Type B pancreatic cell (in vitro differentiated cells): ENCODE results near the gene C4orf50. TPM values are rescaled to one million over a fixed set of nuclear protein-coding genes. Genes with fewer than 3 reads are reported as not detected.

Experiments
- DNase-seq: peaks from one replicate; pipeline ENCODE4 v3.0.0; 2021; ENCODE audit warnings: mixed read lengths; ENCODE audit not compliant: unreplicated experiment; ENCODE audit errors: extremely low spot score
- H3K27ac Mint-ChIP-seq: 2 replicates; pipeline ENCODE4 v1.8.0; 2021; ENCODE audit warnings: mild to moderate bottlenecking, mixed read lengths
- H3K27me3 Mint-ChIP-seq: 2 replicates; pipeline ENCODE4 v1.8.0; 2021; ENCODE audit warnings: mixed read lengths
- H3K36me3 Mint-ChIP-seq: 2 replicates; pipeline ENCODE4 v1.8.0; 2021; ENCODE audit warnings: mixed read lengths
- H3K4me1 Mint-ChIP-seq: one replicate; pipeline ENCODE4 v1.8.0; 2021; ENCODE audit warnings: mixed read lengths; ENCODE audit not compliant: unreplicated experiment
- H3K4me3 Mint-ChIP-seq: 2 replicates; pipeline ENCODE4 v1.8.0; 2021; ENCODE audit warnings: mild to moderate bottlenecking, mixed read lengths
- H3K9me3 Mint-ChIP-seq: 2 replicates; pipeline ENCODE4 v1.8.0; 2021; ENCODE audit warnings: mixed read lengths
- total RNA-seq: library from RNA; stranded (reverse); gene quantifications from 2 replicates; pipeline ENCODE4 v1.2.1, GENCODE V29; 2021; ENCODE audit warnings: low replicate concordance
- TF ChIP-seq, protein P1 (sequence below): fragments of 200-600 bp; sonication (generic); conservative IDR thresholded peaks from 2 replicates; pipeline ENCODE4 v1.5.0; 2021; ENCODE audit warnings: antibody characterized with exemption, mild to moderate bottlenecking

C4orf50 gene
- total RNA-seq, 1 donor from 2014 or later, result 0.19 TPM

- Mint-ChIP-seq H3K9me3 (no peaks in the 10 kb centered on the region), H3K36me3 (no peaks in the 10 kb centered on the region), H3K27ac (peak overlapping the region; percentile 46), H3K4me3 (peak overlapping the region; percentile 87), H3K4me1 (peaks cover 4% of the 10 kb centered on the region), H3K27me3 (peaks cover 79% of the 10 kb centered on the region)
- no peak for DNase-seq
- TF ChIP-seq, protein P1, sequence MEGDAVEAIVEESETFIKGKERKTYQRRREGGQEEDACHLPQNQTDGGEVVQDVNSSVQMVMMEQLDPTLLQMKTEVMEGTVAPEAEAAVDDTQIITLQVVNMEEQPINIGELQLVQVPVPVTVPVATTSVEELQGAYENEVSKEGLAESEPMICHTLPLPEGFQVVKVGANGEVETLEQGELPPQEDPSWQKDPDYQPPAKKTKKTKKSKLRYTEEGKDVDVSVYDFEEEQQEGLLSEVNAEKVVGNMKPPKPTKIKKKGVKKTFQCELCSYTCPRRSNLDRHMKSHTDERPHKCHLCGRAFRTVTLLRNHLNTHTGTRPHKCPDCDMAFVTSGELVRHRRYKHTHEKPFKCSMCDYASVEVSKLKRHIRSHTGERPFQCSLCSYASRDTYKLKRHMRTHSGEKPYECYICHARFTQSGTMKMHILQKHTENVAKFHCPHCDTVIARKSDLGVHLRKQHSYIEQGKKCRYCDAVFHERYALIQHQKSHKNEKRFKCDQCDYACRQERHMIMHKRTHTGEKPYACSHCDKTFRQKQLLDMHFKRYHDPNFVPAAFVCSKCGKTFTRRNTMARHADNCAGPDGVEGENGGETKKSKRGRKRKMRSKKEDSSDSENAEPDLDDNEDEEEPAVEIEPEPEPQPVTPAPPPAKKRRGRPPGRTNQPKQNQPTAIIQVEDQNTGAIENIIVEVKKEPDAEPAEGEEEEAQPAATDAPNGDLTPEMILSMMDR, result no peak
Observed at GRCh38 chr4:5890063-5890727, 128.0 kb downstream of the C4orf50 start.

- Mint-ChIP-seq H3K27ac (no peak overlapping the region), H3K4me1 (peaks cover 4% of the 10 kb centered on the region), H3K4me3 (peak overlapping the region; percentile 87), H3K27me3 (peaks cover 79% of the 10 kb centered on the region), H3K36me3 (no peaks in the 10 kb centered on the region), H3K9me3 (no peaks in the 10 kb centered on the region)
- no peak for DNase-seq
- TF ChIP-seq, protein P1, result no peak
Observed at GRCh38 chr4:5889002-5889696, 129.1 kb downstream of the C4orf50 start.

DNA sequence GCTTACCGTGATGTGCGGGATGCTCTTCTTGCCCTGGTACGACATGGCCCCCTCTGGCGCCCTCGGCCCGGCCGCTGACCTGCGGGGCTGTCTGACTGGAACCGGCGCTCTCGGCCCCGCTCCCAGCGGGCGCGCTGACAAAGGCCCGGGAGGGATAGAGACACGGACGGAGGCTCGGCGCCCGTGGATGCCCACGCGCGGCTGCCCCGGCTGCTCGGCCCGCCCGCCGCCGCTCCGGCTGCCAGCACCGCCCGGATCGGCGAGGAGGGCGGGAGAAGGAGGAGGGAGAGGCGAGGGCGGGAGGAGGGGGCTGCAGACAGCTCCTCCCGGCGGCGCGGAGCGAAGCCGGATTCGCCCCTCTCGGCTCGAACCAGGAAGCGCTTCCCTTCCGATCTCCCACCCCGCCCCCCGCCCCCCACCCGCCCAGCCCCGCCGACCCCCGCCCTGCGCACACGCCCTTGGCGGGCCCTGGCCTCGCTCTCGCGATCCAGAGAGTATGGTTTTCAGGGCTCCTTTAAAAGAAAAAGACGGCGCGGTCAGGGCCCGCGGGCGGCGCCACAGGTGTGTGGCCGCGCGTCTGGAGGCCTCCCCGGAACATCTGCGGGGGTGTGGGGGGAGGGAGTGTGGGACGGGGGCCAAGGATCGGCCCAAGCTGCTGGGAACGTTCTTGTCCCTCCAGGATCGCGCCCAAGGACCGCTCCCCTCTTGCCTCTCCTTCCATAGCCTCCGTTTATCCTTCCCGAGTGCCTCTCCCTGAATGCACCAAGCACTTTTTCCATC, 129.8 kb downstream of the C4orf50 start:
- H3K4me1 Mint-ChIP-seq, result peaks cover 4% of the 10 kb centered on the region
- no peak for DNase-seq
- H3K36me3 Mint-ChIP-seq, result no peaks in the 10 kb centered on the region
- H3K9me3 Mint-ChIP-seq, result no peaks in the 10 kb centered on the region
- H3K27me3 Mint-ChIP-seq, result peaks cover 77% of the 10 kb centered on the region
- peak overlapping the region; percentile 87 for H3K4me3 Mint-ChIP-seq
- H3K27ac Mint-ChIP-seq, result no peak overlapping the region
- TF ChIP-seq, protein P1, result no peak

DNA sequence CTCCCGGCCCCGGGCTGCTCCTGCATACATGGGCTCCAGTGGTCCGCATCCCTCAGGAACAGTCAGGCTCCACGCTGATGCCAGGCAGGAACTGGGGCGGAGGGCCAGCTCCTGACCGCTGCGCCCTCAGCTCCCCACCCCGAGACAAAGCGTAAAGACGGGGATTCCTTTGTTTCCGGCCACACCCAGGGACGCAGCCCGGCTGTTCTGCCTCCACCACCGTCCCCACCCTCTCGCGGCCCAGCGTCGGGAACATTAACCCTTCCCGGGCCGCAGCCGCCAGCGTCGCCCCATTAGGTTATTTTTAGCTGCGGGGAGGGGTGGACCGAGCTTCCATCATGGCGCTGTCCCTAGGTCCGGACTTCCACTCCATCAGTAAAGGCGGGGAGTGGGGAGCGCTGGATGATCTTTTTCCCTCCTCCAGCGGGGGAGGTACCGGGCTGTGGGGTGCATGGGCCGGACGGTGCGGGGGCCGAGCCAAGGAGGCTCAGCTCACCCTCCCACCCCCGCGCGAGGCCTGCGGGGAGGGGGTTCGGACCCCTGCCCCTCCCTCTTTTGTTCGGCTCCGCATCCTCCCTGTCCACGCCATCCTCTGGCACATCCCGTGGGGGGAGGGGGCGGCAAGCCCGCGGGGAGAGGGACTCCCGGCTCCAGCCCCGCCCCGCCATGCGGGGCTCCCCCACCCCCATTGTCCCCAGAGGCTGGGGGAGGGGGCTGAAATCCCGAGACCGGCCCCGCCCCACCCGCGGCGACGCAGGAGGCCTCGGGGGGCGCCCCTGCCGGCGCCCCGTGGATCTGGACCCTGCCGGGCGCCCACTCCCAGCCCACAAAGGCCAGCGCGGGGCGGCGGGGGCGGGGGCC, 130.6 kb downstream of the C4orf50 start:
- no peaks in the 10 kb centered on the region for H3K36me3 Mint-ChIP-seq
- H3K27ac Mint-ChIP-seq, result peak overlapping the region; percentile 39
- H3K27me3 Mint-ChIP-seq, result peaks cover 80% of the 10 kb centered on the region
- TF ChIP-seq, protein P1, result no peak
- DNase-seq, result no peak
- H3K9me3 Mint-ChIP-seq, result no peaks in the 10 kb centered on the region
- peaks cover 4% of the 10 kb centered on the region for H3K4me1 Mint-ChIP-seq
- H3K4me3 Mint-ChIP-seq, result peak overlapping the region; percentile 86

DNA sequence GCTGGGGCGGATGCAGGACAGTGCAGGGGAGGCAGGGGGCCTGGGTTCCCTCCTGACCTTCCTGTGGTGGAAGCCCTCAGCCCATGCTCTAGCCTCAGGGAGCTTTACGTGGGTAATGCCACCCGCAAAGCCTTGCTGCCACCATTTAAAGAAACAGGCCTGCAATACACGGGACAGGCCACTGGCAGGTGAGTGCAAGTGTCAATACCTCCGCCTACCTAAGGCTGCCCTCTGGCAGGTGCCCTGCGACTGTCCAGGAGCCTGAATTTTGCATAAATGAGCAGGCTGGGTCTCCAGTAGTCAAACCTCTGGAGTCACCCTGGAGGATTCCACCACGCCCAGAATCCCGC, 131.2 kb downstream of the C4orf50 start:
- no peaks in the 10 kb centered on the region for H3K9me3 Mint-ChIP-seq
- DNase-seq, result no peak
- H3K27ac Mint-ChIP-seq, result peak overlapping the region; percentile 39
- peaks cover 81% of the 10 kb centered on the region for H3K27me3 Mint-ChIP-seq
- peaks cover 4% of the 10 kb centered on the region for H3K4me1 Mint-ChIP-seq
- peak overlapping the region; percentile 86 for H3K4me3 Mint-ChIP-seq
- TF ChIP-seq, protein P1, result peak; percentile 35
- H3K36me3 Mint-ChIP-seq, result no peaks in the 10 kb centered on the region
